Measurements from ENCODE around the gene EIF4E1B.

GRCh38 chr5:176653401-176654385 lies 23.2 kb downstream of the EIF4E1B start:
- TF ChIP-seq, protein P1, sequence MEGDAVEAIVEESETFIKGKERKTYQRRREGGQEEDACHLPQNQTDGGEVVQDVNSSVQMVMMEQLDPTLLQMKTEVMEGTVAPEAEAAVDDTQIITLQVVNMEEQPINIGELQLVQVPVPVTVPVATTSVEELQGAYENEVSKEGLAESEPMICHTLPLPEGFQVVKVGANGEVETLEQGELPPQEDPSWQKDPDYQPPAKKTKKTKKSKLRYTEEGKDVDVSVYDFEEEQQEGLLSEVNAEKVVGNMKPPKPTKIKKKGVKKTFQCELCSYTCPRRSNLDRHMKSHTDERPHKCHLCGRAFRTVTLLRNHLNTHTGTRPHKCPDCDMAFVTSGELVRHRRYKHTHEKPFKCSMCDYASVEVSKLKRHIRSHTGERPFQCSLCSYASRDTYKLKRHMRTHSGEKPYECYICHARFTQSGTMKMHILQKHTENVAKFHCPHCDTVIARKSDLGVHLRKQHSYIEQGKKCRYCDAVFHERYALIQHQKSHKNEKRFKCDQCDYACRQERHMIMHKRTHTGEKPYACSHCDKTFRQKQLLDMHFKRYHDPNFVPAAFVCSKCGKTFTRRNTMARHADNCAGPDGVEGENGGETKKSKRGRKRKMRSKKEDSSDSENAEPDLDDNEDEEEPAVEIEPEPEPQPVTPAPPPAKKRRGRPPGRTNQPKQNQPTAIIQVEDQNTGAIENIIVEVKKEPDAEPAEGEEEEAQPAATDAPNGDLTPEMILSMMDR (IDR thresholded peaks at IDR 0.05 in 8 of 11, conservative IDR thresholded peaks at IDR 0.05 in 3 of 11), result no peak
- TF ChIP-seq POLR2AphosphoS5 (IDR thresholded peaks at IDR 0.05), result peak in 1 of 3 donors; percentile 6

Data from spleen (tissue), 7 donors.